Smooth muscle cell (in vitro differentiated cells): ENCODE results near the gene IGSF9B. TPM values are rescaled to one million over a fixed set of nuclear protein-coding genes. Genes with fewer than 3 reads are reported as not detected.

Source experiments
- DNase-seq: peaks from one replicate; lab custom pipeline; 2025; ENCODE audit not compliant: unreplicated experiment; lab: John Stamatoyannopoulos, UW
- H2AFZ ChIP-seq: fragments of 200-600 bp; sonication (generic); 2 replicates; pipeline ENCODE4 v1.6.0; 2016; ENCODE audit warnings: antibody characterized with exemption, low read depth, mild to moderate bottlenecking
- H3F3A ChIP-seq: fragments of 200-600 bp; sonication (generic); 2 replicates; pipeline ENCODE4 v1.6.0; 2017; ENCODE audit warnings: antibody characterized with exemption, low read depth
- H3K27ac ChIP-seq: fragments of 200-600 bp; sonication (generic); 2 replicates; pipeline ENCODE4 v1.5.1; 2016; ENCODE audit warnings: low read depth, mild to moderate bottlenecking
- H3K27me3 ChIP-seq: fragments of 200-600 bp; sonication (generic); 2 replicates; pipeline ENCODE4 v1.6.1; 2016; ENCODE audit warnings: low read depth, mild to moderate bottlenecking
- H3K36me3 ChIP-seq: fragments of 200-600 bp; sonication (generic); 2 replicates; pipeline ENCODE4 v1.5.1; 2016; ENCODE audit warnings: low read depth
- H3K4me1 ChIP-seq: fragments of 200-600 bp; sonication (generic); 2 replicates; pipeline ENCODE4 v1.5.1; 2016; ENCODE audit warnings: low read depth
- H3K4me2 ChIP-seq: fragments of 200-600 bp; sonication (generic); 2 replicates; pipeline ENCODE4 v1.6.0; 2016; ENCODE audit warnings: mild to moderate bottlenecking
- H3K4me3 ChIP-seq: fragments of 200-600 bp; sonication (generic); 2 replicates; pipeline ENCODE4 v1.5.1; 2016; ENCODE audit warnings: mild to moderate bottlenecking
- H3K79me2 ChIP-seq: fragments of 200-600 bp; sonication (generic); 2 replicates; pipeline ENCODE4 v1.6.0; 2016; ENCODE audit warnings: low read depth, mild to moderate bottlenecking
- H3K9ac ChIP-seq: fragments of 200-600 bp; sonication (generic); 2 replicates; pipeline ENCODE4 v1.6.0; 2016; ENCODE audit warnings: low read depth
- H3K9me3 ChIP-seq: fragments of 200-600 bp; sonication (generic); replicated peaks from 2 replicates; pipeline ENCODE4 v1.5.1; 2016; ENCODE audit warnings: low read depth
- H4K20me1 ChIP-seq: fragments of 200-600 bp; sonication (generic); 2 replicates; pipeline ENCODE4 v1.6.0; 2016; ENCODE audit warnings: low read depth
- WGBS: methylation state at CpG from one replicate; pipeline ENCODE4 v1.1.7; 2016; ENCODE audit warnings: low lambda C conversion rate; 5-methylcytosine and 5-hydroxymethylcytosine counted together
- polyA plus RNA-seq: library from polyadenylated mRNA; unstranded; fragments of >200 nt; fragmentation: Nextera tagmentation; extraction: Ambion mirVana; gene quantifications from 2 replicates; pipeline ENCODE4 v1.2.1, GENCODE V29; 2016
- total RNA-seq: library from RNA; depleted of rRNA; stranded (reverse); fragments of >200 nt; gene quantifications from 2 replicates; pipeline ENCODE4 v1.2.3, GENCODE V29; 2014
- TF ChIP-seq, protein P1 (sequence below): fragments of 200-600 bp; sonication (generic); IDR thresholded peaks from 2 replicates; pipeline ENCODE4 v1.5.1; 2017; ENCODE audit warnings: borderline replicate concordance, mild to moderate bottlenecking, antibody characterized with exemption; ENCODE audit not compliant: insufficient read depth, poor library complexity, severe bottlenecking

Gene IGSF9B
- total and polyA plus RNA-seq, 2 experiments from 2014 or later: 0.82 to 1.7 TPM

DNA sequence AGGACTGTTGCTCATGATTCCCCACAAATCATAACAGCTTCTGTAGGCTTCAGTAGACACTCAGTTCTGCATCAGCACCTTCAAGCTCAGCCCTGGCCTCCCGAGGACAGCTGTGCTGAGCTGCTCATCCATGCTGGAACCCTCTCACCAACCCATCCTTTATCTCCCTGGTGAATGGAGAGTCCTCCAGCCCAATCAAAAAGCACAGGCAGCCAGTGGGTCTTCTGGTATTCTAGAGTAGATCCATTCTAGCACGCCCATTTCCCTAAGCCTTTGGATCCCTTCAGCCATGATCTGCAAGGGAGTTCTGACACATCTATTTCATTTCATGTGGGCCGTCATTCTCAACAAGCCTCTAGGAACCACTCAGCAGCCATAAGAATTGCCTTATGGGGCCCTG is 66.9 kb downstream of the IGSF9B start:
- no peaks in the 10 kb centered on the region for H3F3A ChIP-seq
- H3K9ac ChIP-seq: no peak overlapping the region
- no peaks in the 10 kb centered on the region for H3K79me2 ChIP-seq
- no peak for DNase-seq
- TF ChIP-seq, protein P1, sequence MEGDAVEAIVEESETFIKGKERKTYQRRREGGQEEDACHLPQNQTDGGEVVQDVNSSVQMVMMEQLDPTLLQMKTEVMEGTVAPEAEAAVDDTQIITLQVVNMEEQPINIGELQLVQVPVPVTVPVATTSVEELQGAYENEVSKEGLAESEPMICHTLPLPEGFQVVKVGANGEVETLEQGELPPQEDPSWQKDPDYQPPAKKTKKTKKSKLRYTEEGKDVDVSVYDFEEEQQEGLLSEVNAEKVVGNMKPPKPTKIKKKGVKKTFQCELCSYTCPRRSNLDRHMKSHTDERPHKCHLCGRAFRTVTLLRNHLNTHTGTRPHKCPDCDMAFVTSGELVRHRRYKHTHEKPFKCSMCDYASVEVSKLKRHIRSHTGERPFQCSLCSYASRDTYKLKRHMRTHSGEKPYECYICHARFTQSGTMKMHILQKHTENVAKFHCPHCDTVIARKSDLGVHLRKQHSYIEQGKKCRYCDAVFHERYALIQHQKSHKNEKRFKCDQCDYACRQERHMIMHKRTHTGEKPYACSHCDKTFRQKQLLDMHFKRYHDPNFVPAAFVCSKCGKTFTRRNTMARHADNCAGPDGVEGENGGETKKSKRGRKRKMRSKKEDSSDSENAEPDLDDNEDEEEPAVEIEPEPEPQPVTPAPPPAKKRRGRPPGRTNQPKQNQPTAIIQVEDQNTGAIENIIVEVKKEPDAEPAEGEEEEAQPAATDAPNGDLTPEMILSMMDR: no peak
- H4K20me1 ChIP-seq: no peaks in the 10 kb centered on the region
- no peak overlapping the region for H3K4me2 ChIP-seq
- H3K4me1 ChIP-seq: peaks cover 6% of the 10 kb centered on the region
- WGBS: 83% methylated on average over 3 of the region's 3 CpGs
- no peak overlapping the region for H2AFZ ChIP-seq
- H3K4me3 ChIP-seq: no peak overlapping the region
- H3K9me3 ChIP-seq: no peaks in the 10 kb centered on the region
- H3K36me3 ChIP-seq: no peaks in the 10 kb centered on the region
- no peak overlapping the region for H3K27ac ChIP-seq
- H3K27me3 ChIP-seq: no peaks in the 10 kb centered on the region

DNA sequence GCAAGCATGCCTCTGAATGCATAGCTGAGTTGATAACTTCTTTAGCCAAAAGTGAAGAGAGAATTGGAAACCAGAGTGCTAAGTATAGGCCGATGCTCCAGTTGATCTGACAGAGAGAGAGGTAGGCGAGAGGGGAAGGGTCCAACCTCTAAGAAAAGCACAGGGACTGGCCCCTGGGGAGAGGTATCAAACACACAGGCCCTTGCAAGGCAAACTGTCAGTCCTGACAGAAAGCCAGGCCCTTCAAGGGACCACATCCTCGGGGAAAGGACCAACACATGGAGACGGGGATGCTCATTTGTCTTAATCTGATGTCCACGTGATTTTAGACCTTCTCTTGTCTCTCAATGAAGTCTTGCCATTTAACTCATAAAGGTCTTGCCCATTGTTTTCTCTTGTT is 67.6 kb downstream of the IGSF9B start:
- no peak for DNase-seq
- no peaks in the 10 kb centered on the region for H3K36me3 ChIP-seq
- H3K4me2 ChIP-seq: no peak overlapping the region
- no peak overlapping the region for H2AFZ ChIP-seq
- no peaks in the 10 kb centered on the region for H4K20me1 ChIP-seq
- H3K9ac ChIP-seq: no peak overlapping the region
- no peaks in the 10 kb centered on the region for H3K9me3 ChIP-seq
- H3K79me2 ChIP-seq: no peaks in the 10 kb centered on the region
- TF ChIP-seq, protein P1: no peak
- H3K4me1 ChIP-seq: no peaks in the 10 kb centered on the region
- no peaks in the 10 kb centered on the region for H3K27me3 ChIP-seq
- H3K4me3 ChIP-seq: no peak overlapping the region
- H3K27ac ChIP-seq: no peak overlapping the region
- 95% methylated on average over 5 of the region's 5 CpGs for WGBS
- no peaks in the 10 kb centered on the region for H3F3A ChIP-seq

DNA sequence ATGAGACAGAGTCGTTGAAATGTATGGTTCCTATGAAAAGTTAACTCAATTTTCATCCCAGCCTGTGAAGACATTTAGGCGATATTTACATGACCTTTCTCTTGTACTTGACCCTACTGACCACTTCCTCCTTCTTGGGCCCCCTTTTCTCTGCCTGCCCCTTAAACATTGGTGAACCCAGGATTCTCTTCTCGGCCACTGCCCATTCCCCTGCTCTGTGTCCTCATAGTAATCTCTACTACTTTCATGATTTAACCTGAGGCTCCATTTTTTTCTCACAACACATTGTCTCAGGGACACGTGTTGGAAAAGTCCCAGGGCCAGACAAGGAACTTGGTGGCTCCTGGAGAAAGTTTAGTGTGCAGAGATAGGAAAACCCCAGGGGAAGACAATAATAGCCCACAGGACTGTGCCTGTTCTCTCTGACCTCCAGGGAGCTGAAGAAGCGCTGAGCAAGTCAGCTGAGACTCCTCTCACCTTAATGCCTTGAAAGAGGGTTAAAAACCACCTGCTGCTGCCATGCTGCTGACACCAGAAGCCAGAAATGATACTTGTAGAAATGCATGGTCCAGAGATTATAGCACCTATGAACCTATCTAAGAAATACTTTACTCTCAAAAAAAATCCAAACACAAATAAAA is 69.0 kb downstream of the IGSF9B start:
- Histone ChIP-seq H3K36me3 (no peaks in the 10 kb centered on the region), H3K9me3 (no peaks in the 10 kb centered on the region), H3K27ac (no peak overlapping the region), H3K79me2 (no peaks in the 10 kb centered on the region), H3K4me3 (no peak overlapping the region), H3K9ac (no peak overlapping the region), H2AFZ (no peak overlapping the region), H3K4me1 (no peaks in the 10 kb centered on the region), H3F3A (no peaks in the 10 kb centered on the region), H3K4me2 (no peak overlapping the region), H4K20me1 (no peaks in the 10 kb centered on the region), H3K27me3 (no peaks in the 10 kb centered on the region)
- DNase-seq: no peak
- 87% methylated on average over 5 of the region's 5 CpGs for WGBS
- TF ChIP-seq, protein P1: no peak

DNA sequence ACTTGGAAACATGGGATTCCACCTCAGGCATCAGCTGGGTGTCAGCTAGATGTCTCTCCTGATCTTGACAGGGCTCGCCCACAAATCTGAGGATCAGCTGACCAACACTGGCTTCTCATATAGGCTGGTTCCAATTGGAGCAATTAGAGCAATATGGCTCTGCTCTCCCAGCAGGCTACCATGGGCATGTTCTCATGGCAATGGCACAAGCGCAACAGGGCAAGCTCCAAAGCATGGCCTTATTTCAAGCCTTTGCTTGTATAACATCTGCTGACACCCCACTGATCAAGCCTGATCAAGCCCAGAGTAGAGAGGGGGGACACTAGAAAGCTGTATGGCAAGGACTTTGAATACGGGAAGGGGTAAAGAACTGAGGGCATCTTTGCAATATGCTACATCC is 70.7 kb downstream of the IGSF9B start:
- H3K4me1 ChIP-seq: no peaks in the 10 kb centered on the region

More for the DNA sequence above, 70.7 kb downstream of the IGSF9B start:
- TF ChIP-seq, protein P1: no peak
- H3K9me3 ChIP-seq: no peaks in the 10 kb centered on the region
- H3K27me3 ChIP-seq: no peaks in the 10 kb centered on the region
- no peaks in the 10 kb centered on the region for H3K36me3 ChIP-seq
- H3K9ac ChIP-seq: no peak overlapping the region
- DNase-seq: no peak
- no peak overlapping the region for H3K27ac ChIP-seq
- no peak overlapping the region for H3K4me3 ChIP-seq
- WGBS: 84% methylated on average over 3 of the region's 3 CpGs
- H3F3A ChIP-seq: no peaks in the 10 kb centered on the region
- H2AFZ ChIP-seq: no peak overlapping the region
- H3K4me2 ChIP-seq: no peak overlapping the region
- H3K79me2 ChIP-seq: no peaks in the 10 kb centered on the region
- no peaks in the 10 kb centered on the region for H4K20me1 ChIP-seq
